GM12874 (cell line): ENCODE measurements around the gene FOXF1.

ENCODE experiments used
- TF ChIP-seq, protein P1 (sequence below): IDR thresholded peaks from 2 replicates; pipeline ENCODE4 v1.5.1; 2011; ENCODE audit warnings: low read depth, mild to moderate bottlenecking, control low read depth, low read length, moderate library complexity; ENCODE audit not compliant: insufficient read depth

The FOXF1 gene

GRCh38 chr16:86534779-86535615, 24.7 kb downstream of the FOXF1 start:
- TF ChIP-seq, protein P1, sequence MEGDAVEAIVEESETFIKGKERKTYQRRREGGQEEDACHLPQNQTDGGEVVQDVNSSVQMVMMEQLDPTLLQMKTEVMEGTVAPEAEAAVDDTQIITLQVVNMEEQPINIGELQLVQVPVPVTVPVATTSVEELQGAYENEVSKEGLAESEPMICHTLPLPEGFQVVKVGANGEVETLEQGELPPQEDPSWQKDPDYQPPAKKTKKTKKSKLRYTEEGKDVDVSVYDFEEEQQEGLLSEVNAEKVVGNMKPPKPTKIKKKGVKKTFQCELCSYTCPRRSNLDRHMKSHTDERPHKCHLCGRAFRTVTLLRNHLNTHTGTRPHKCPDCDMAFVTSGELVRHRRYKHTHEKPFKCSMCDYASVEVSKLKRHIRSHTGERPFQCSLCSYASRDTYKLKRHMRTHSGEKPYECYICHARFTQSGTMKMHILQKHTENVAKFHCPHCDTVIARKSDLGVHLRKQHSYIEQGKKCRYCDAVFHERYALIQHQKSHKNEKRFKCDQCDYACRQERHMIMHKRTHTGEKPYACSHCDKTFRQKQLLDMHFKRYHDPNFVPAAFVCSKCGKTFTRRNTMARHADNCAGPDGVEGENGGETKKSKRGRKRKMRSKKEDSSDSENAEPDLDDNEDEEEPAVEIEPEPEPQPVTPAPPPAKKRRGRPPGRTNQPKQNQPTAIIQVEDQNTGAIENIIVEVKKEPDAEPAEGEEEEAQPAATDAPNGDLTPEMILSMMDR = no peak

- TF ChIP-seq, protein P1 = no peak
Observed at GRCh38 chr16:86536621-86537020, 26.3 kb downstream of the FOXF1 start.

DNA sequence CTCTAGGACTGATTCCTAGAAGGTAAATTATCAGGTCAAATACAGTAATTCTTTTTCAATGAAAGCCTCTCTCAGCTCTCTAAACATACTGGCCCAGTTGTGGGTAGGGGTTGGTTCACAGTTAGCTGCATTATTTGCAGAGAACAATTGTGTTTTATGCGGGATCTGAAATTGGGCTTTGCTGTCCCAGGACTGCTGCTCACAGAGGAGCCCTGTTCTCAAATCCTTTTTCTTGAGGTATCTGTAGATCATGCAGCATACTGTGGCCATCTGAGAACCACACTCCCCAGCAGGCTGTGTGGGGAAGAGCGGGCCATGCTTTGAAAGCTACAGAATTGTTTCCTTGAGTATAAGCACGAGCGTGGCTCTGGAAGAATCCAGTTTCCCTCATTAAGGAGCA, 27.2 kb downstream of the FOXF1 start:
- TF ChIP-seq, protein P1 = no peak

DNA sequence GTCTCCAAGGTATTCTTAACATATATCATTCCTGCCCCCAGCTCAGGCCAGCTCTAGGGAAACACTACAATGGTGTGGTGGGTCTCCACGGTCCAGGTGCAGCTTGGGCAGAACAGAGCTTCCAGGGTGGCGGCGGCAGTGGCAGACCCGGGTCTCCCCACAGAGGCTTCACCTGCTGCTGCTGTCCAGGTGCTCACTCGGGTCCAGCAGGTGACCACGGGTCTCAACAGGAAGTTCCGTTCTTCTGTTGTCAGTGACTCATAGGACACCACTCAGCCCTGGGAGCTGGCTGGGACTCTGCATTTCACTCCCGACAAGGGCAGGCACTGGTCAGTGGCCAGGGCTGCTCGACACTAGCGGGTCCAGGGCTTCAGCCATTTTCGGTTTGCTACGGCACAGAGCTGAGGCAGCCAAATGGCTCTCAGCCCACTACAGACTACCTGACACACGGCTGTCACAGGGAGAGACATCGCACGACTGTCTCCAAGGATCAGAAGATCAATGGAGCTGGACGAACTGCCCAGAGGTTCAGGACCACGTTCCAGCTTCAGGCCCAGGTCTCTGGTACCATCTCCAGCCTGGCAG, 28.0 kb downstream of the FOXF1 start:
- TF ChIP-seq, protein P1 = no peak

- TF ChIP-seq, protein P1 = no peak
Observed at GRCh38 chr16:86540894-86541293, 30.6 kb downstream of the FOXF1 start.

DNA sequence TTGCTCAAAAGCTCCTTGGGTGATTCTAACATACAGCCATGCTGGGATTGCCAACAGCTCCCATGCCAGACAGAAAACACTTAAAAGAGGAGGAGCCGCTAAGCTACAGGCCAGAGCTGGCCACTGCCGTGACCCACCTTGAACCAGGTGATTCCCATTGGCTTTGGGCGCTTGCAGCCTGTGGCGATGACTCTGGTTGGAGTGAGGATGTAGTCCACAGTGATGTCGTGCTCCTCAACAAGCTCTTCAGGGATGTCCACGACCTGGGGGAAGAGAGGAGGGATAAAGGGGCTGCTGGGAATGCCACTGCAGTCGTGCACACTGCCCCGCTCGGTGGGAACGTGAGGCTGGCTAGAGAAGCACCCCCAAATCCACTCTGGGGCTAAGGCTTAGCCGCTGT, 31.2 kb downstream of the FOXF1 start:
- TF ChIP-seq, protein P1 = no peak

- TF ChIP-seq, protein P1 = no peak
Observed at GRCh38 chr16:86542756-86543750, 32.7 kb downstream of the FOXF1 start.
